ENCODE measurements around the gene SLC6A7.

SLC6A7 gene

DNA sequence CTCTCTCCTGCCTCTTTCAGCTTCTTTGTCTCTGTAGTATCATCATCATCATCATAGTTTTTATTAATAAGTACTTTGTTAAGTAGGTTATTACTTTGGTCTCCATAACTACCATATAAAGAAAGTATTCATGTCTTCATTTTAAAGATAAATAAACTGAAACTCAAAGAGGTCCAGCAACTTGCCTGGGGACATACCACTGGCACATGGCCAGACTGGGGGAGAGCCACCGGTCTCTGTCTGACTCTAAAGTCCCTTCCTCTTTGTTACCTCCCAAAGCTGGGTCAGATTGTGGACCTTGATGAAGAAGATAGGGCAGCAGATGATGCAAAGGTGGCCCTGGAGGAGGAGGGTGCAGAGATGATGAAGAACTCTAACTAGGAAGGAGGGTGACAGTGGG, 14.8 kb upstream of the SLC6A7 start:
- DNase-seq (ENCODE audit: low read depth), result no peak

DNA sequence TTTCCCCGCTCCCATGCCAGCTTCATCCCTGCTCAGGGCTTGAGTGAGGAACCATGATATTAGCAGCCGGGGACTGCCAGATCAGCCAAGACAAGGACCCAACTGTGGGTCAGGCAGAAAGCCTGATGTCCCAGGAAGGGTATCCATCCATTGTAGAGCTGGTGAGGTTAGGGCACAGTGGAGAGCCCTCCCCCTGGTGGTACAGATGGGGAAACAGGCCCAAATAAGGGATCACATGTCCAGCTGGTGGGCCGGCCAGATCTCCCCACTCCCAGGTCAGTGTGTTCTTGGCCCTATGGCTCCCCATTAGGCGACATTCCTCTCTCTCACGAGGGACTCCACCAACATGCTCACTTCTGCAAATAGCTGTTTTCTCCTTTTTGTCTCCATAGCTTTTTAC, 14.3 kb upstream of the SLC6A7 start:
- DNase-seq (ENCODE audit: low read depth), result no peak

DNA sequence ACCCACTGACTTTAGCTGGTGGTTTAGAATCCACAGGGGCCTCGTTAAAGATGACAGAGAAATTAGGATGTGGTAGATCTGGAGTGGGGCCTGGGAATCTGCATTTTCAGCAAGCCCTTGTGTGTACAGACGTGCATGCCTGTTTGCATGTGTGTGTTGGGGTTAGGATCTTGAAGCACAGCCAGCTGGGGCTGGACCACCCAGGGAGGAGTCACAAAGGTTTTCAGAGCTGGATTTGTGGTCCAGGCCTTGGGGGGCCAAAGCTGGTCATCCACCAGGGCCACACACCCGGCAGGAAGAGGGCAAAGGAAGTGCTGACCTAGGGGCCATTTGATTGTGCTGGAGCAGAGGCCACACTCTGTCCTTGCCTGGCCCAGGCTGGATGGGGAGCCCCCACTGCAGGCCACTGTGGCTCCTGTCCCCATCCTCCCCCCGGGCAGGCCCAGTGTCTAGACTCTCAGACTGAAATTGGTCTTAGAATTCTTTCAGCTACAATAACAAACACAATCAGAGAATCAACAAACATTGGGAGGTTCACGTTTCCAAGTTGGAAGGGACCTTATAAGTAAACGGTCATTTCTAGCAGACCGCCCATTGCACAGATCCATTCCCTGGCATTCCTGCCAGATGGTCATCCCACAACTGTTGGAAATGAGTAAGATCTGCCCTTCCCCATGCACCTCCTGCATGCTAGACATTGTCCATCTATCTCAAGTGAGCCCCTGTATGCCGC, 13.0 kb upstream of the SLC6A7 start:
- DNase-seq (ENCODE audit: low read depth), result no peak

DNA sequence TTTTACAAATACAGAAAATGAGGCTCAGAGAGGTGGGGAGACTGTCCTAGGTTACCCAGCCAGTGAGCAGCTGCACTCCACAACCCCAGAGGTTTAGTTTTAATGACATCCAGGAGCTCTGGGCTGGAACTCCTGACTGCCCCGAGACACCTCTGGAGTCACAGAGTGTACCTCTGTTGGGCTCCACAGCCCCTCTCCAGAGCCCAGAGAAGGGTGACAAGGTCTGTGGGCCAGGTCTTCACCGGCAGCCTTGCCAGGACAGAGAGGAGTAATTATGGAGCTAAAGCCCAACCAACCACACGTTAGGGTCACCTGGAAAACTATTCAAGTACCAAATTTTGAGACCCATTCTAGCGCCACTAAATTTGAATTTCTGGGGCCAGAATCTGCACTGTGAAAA, 12.1 kb upstream of the SLC6A7 start:
- no peak for DNase-seq (ENCODE audit: low read depth)

DNA sequence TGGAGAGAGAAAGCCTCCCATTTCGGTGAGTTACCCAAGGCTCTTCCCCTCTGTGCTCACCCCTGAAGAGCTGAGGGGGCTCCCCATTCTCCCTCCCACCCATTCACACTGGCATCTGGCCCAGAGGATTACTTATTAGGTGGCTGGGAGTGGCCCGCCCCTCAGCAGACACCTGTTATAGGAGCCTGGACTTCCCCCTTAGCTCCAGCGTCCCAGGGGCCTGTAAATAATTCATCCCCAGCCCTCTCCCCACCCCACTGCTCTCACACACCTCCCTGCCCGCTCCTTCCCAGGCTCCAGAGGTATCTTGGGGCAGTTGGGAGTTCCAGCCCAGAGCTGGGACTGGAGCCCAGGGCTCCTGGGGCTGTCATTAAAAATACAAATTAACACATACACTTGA, 11.6 kb upstream of the SLC6A7 start:
- no peak for DNase-seq (ENCODE audit: low read depth)

DNA sequence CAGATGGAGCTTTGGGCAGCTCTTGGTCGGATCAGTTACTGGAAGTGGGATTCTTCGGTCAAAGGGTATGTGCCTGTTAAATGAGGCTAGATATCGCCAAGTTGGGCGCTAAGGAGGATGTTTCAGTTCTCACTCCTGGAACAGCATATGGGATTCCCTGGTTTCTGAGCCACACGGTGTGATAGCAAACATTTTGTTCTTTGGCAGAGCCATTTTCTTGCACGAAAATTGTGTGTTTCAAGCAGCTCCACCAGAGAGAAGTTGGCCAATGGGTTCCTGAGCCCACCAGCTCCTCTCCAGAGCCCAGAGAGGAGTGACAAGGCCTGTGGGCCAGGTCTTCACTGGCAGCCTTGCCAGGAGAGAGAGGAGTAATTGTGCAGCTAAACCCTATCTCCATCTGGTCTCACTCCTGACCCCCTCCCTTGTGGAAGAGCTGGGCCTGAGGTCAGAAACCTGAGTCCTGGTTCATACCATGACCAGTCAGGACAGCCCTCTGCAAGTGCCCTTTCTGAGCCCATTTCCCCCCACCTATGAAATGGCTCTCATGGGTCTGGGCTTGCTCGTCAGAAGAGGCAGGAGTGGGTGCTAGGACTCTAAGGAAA, 10.7 kb upstream of the SLC6A7 start:
- DNase-seq (ENCODE audit: low read depth), result no peak

DNA sequence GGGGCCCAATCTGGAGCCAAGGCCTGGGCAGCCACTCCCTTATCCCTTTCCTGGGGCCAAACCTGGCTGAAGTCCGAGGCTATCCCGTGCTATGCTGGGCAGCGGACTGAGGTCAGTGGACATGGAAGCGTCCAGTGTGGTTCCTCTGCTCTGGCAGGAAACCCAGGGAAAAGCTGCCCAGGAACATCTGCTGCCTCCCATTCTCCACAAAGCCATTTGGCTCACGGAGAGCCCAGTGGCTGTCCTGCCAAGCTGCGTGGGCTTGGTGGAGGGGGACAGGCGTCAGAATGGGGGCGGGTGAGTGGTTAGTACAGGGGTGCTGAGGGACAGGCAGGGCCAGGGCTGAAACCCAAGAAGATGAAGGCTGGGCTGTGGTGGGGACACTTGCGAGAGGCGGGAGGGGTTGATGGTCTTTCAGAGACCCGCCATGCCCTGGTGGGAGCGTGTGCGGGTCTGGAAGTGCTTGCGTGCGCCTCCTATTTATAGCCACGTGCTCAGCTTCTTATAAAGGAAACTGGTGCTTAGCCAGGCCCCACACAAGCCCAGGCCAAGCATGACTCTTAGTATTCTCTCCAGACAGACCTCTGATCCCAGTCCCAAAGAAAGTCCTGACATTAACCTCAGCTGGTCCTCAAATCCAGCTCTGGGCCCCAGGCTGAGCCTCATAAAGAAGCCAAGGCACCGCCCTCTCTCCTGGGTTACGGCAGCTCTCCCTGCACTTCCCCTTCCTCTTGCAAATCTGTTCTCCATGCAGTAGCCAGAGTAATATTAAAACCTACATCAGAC, 9.4 kb upstream of the SLC6A7 start:
- no peak for DNase-seq (ENCODE audit: low read depth)

DNA sequence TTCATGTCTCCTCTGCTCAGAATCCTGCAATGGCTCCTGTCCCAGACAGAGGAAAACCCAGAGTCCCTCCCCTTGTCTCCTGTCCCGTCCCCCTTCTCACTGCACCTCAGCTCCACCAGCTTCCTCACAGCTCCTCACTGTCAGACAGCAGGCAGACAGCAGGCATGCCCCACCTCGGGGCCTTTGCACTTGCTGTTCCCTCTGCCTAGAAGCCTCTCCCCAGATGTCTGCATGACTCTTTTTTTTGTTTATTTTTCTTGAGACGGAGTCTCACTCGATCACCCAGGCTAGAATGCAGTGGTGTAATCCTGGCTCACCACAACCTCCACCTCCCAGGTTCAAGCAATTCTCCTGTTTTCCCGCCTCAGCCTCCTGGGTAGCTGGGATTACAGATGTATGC, 8.8 kb upstream of the SLC6A7 start:
- no peak for DNase-seq (ENCODE audit: low read depth)

DNA sequence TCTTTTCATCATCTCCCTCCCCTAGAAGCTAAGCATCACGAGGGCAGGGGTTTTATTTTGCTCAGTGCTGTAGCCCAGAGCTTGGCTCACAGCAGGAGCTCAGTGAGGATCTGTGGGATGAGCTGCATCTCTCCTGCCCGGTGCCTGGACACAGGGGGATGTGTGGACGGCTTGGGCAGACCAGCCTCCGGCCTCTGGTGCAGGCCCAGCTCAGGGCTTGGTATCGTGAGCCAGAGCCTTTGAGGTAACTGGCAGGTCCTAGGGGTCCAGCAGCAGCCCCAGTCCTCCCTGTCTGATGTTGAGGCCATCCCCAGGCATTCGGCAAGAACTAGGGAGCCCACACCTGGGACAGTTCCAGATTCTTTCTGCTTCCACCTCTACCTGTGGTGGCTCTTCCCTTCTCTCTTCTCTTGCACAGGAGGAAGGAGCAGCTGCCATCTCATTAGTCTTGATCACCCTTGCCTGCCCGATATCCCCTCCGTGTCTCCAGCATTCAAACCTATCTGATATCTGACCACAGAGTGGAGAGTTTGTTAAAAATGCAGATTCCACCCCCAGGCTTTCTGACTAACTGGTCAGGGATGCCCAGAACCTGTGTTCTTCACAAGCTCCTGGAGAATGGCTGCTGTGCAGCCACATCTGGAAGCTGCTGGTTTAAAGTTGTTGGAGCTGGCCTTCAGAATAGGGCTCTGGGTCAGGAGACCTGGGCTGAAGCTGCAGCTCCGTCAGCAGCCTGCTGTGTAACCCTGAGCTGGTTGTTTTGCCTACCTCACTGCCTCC, 7.9 kb upstream of the SLC6A7 start:
- DNase-seq (ENCODE audit: low read depth), result no peak

DNA sequence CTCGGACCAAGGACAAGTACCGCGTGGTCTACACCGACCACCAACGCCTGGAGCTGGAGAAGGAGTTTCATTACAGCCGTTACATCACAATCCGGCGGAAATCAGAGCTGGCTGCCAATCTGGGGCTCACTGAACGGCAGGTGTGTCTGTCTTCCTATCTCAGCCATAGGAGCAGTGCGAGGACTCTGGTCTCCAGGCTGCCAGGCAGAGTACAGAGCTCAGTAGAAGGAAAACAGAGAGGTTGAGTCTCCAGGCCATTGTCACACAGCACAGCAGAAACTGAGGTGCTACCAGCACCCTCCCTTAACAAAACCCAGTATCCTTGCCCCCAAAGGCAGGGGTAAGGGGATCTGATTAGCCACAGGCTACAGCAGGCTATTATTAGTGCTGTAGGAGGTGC, 7.1 kb upstream of the SLC6A7 start:
- no peak for DNase-seq (ENCODE audit: low read depth)

DNA sequence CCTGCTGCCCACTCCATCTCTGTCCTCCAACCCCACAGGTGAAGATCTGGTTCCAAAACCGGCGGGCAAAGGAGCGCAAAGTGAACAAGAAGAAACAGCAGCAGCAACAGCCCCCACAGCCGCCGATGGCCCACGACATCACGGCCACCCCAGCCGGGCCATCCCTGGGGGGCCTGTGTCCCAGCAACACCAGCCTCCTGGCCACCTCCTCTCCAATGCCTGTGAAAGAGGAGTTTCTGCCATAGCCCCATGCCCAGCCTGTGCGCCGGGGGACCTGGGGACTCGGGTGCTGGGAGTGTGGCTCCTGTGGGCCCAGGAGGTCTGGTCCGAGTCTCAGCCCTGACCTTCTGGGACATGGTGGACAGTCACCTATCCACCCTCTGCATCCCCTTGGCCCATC, 6.4 kb upstream of the SLC6A7 start:
- DNase-seq (ENCODE audit: low read depth), result no peak

DNA sequence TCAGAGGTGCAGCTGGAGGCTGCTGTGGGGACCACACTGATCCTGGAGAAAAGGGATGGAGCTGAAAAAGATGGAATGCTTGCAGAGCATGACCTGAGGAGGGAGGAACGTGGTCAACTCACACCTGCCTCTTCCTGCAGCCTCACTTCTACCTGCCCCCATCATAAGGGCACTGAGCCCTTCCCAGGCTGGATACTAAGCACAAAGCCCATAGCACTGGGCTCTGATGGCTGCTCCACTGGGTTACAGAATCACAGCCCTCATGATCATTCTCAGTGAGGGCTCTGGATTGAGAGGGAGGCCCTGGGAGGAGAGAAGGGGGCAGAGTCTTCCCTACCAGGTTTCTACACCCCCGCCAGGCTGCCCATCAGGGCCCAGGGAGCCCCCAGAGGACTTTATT, 5.9 kb upstream of the SLC6A7 start:
- DNase-seq (ENCODE audit: low read depth), result no peak

DNA sequence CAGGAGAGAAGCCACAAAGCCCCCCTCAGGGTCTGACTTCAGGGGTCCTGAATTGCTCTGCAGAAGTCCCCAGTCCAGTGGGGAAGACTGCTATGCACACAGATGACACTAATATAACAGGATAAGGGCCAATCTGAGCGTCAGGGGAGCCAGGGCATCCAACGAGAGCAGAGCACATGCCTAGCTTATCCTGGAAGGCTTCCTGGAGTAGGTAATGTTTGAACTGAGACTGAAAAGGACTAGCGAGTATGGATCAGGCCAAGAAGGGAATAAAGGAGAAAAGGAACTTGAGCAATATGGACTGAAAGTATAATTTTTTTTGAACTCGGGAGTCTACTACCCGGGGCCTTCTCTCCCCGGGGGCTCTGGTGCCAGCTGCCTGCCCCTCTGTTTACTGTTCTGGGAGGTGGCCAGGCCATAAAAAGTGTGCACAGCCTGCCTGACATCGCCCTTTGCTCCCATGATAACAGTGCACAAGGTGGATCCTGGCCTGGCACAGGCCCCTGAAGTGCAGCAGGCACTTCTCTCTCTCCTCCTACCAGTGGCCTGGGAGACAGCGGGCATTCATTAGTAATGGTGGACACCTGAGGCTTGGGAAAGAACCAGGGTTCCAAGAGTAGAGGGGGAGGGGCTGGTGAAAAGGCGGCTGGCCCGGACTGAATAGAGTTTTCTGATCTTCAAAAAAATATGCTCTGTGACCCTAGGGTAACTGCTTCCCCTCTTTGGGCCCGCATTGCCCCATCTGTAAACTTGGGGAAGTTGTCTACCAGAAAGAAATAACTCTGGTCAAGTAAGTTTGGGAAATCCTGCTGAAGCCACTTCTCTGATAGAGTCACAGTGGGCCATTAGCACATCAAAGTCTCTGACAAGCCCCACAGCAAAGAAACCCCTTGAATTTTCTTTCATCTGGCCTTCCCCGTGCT, 4.6 kb upstream of the SLC6A7 start:
- no peak for DNase-seq (ENCODE audit: low read depth)

DNA sequence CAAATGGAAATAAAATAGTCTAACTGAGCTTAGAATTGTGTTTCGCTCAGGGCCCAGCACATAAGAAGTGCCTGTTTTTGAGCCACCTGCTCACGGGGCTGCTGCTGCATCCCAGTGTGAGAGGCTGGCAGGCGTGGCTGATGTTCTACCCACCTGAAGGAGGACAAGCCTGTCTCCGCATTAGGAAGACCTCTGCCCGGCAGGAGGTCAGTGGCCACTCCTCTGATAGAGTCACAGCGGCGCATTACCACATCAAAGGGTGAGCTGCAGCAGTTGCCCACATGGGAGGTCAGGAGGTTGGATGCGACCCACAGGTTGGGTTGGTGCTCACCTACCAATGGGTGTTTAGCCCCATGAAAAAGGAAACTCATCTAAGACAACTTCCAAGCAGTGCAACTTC, 3.7 kb upstream of the SLC6A7 start:
- no peak for DNase-seq (ENCODE audit: low read depth)

DNA sequence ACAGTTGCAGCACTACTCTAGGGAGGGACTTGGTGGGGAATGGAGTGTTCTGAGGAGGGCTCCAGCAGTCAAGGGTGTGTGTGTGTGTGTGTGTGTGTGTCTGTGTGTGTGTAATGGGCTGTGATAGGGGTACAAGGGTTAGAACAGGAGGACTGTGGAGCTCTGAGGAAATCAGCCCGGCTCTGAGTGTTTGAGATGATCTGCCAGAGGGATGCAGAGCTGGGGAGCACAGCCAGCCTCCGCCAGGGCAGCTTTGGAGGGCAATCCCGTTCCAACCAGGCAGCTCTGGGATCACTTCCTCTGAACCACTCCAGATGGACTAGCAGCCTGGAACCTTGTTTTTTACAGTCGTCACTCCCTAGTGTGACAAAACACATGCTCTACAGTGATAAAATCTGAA, 3.0 kb upstream of the SLC6A7 start:
- no peak for DNase-seq (ENCODE audit: low read depth)

DNA sequence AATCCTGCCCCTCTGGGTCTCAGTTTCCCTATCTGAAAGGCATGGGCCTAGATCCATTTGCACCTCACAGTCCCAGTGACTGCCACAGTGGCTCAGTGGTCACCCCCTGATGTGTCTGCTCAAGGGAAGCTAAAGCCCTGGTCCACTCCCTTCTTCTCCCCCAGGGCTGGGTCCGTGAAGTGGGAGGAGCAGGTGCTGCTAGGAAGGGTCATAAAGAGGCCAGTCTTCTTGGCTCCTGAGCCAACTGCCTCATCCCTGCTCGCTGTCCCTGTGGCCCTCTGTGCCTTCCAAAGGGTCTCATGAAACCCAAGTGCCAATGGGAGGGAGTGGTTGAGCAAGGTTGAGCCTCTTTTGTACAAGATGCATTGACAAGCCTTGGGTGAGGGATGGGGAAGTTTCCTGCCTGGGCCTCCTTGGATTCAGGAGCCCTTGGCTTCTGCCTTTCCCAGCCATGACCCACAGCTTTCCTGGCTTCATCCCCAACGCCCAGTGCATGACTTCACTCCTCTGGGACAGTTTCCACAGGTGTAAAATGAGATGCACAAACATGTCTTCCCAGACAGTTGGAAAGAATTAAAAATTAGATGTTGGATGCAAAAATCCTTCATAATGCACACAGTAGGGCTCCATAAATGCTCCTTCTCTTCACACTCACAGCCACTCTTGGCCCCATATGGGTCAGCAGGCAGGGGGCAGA, 1.6 kb upstream of the SLC6A7 start:
- no peak for DNase-seq (ENCODE audit: low read depth)

DNA sequence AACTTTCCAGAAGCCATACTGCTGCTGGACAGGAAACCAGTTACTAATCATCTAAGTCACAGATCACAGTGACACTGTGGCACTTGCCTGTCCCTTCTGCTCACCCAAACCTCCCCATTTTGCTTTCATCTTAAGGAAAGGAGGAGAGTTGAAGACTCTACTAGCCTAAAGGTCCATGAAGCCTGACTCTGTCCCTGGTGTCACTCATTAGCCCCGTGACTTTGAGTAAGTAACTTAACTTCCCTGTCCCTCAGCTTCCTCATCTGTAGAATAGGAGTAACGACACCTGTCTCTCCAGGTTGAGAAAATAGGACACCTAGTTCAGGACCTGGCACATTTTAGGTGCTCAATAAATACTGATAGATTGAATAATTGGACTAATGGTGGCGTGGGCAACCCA, 536 bp upstream of the SLC6A7 start:
- DNase-seq (ENCODE audit: low read depth), result no peak

DNA sequence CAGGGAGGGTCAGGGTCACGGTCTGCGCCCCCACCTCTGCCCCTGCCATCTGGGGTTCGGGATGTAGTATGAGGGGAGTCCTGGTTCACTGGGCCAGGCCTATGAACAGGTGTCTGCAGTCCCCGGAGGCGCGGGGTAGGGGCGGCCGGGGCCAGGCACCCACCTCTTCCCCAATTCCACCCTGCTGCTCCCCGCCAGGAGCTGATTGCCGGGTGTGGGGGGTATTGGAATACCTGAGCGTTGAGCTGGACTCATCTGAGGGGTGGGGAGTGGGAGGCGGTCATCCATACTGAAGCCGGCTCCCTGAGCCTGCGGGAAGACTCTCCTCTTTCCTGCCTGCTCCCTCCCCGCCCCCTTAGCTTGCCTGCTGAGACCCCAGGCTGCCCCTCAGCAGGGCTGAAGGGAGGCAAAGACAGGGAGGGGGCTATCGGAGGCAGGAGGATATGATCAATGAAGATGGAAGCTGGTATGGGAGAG, 679 bp downstream of the SLC6A7 start:
- DNase-seq (ENCODE audit: low read depth), result no peak

DNA sequence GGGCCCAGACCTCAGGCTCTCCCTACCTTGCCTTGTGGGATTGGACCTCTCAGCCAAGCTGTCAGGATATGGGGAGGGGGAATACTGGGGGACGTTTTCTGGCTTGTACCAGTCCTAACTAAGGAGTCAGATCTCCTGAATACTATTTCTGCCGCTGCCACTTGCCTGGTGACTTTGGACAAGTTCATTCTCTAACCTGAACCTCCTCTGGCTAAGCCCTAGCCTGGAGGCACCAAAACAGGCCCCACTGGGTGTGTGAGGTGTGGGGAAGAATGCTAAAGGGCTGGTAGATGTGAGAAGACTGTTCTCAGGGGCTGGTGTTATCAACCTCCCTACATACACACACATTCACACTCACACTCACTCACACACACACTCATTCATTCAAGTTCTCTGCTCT, 1.1 kb downstream of the SLC6A7 start:
- DNase-seq (ENCODE audit: low read depth), result no peak

DNA sequence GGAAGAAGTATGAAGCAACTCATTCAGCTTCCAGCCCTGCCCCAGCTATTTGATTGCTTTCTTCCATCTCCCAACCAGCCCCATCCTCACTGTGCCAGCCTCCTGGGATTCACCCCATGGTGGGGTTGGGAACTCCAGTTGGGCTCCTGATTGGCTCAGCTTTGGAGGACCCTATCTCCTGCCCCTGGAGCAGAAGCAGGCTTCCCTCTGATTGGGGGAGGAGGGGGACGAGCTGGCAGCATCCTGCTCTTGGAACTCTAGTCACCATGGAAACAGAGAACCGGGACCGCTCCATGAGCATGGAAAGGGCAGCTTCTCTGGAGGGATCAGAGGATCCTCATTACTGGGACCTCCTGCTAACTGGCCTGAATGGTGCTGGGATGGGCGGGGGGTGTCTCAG, 2.6 kb downstream of the SLC6A7 start:
- DNase-seq (ENCODE audit: low read depth), result no peak

Data from HS-27A (cell line).